22Rv1 (cell line): Measurements from ENCODE around the gene SPINT2.

ENCODE experiments used
- ZFX ChIP-seq: fragments of 450-650 bp; IDR thresholded peaks from 2 replicates; pipeline ENCODE4 v1.6.1; 2017; ENCODE audit warnings: antibody characterized with exemption, borderline replicate concordance
- TF ChIP-seq, protein P1 (sequence below): fragments of 450-650 bp; IDR thresholded peaks from 2 replicates; pipeline ENCODE4 v1.5.1; 2017; ENCODE audit warnings: mild to moderate bottlenecking

DNA sequence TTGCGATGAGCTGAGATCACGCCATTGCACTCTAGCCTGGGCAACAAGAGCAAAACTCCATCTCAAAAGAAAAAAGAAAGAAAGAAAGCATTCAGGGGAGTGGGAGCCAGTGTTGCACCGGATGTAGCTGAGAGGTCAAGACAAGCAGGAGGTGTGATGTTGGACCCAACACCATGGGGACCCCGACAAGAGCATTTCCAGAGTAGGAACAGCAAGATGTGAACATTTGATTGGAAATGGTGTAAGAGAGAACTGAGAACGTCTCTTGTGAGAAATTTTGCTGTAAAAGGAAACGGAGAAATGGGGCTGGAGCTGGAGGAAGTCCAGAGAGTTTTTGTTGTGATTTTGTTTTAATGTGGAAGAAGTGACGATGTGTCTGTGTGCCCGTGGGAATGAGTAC lies 24.6 kb upstream of the SPINT2 start:
- TF ChIP-seq, protein P1, sequence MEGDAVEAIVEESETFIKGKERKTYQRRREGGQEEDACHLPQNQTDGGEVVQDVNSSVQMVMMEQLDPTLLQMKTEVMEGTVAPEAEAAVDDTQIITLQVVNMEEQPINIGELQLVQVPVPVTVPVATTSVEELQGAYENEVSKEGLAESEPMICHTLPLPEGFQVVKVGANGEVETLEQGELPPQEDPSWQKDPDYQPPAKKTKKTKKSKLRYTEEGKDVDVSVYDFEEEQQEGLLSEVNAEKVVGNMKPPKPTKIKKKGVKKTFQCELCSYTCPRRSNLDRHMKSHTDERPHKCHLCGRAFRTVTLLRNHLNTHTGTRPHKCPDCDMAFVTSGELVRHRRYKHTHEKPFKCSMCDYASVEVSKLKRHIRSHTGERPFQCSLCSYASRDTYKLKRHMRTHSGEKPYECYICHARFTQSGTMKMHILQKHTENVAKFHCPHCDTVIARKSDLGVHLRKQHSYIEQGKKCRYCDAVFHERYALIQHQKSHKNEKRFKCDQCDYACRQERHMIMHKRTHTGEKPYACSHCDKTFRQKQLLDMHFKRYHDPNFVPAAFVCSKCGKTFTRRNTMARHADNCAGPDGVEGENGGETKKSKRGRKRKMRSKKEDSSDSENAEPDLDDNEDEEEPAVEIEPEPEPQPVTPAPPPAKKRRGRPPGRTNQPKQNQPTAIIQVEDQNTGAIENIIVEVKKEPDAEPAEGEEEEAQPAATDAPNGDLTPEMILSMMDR, result no peak
- TF ChIP-seq ZFX, result no peak
